Cerebellar nuclear complex (tissue), 1 donor: ENCODE measurements around the gene TP53AIP1.

Experiments
- DNase-seq, 2 experiments: peaks; one replicate each; lab custom pipeline; 2025; lab: John Stamatoyannopoulos, UW

Gene TP53AIP1

DNA sequence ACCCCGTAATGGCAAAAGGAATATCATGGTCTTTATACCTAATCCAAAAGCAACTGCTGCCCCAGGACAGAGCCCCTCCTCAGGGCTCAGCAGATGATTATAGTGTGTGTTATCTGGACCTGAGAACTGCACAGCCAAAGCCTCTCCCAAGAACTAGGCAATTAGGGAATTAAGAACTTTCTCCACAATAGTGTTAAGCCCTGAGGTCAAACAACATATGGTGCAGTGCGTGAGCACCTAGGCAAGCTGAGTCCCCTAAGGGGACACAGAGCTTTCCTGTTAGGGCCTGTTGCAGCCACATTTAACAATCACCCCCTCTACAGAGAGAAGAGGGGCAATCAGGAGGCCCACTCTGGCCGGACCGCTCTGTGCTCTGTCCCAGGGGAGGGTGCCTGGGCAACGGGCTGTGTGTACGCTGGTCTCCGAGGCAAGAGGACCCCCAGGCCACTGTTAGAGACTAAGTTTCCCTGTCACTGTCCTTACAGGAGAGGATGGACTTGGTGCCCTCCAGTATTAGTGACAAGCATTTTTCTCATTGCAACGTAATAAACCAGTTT, 52.9 kb downstream of the TP53AIP1 start:
- no peak for DNase-seq

DNA sequence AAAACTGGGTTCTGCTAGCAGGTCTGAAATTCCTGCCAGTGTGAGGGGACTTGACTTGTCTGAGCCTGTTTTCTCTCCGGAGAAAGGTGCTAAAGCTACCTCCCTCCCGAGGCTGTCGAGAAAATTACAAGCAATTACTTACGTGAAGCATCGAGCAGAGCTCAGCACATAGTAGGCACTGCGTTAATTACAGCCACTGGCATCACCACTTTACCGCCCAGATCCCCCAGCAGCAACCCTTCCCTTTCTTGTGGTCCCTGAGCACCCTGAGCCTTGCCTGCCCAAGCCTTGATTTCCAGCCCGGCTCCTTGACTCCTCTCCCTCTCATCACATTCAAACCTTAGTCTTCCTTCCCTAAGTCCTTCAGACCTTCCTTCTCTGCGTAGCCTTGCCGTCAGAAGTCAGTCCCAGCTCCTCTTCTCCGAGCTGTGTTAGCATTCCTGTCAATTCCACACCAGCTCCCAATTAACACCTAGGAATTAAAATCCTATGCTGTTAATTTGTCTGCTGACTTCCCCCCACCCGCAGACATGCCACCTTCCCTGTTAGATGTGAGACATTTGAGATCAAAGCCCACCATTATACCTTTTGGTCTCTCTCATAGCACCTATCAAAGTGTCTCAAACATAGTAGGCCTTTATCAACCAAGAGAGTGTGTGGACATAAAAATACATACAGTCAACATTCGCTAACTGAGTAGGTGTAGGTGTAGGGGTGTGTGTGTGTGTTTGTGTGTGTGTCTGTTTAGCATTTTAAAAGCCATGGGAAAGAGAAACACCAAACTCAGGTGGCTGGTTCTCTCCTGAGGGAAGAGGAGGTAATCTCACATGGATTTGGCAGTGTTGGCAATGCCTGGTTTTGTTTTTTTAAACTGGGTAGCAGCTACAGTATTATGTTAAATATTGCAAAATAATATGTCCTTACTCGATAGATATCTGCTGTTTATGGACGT, 54.4 kb downstream of the TP53AIP1 start:
- no peak for DNase-seq

DNA sequence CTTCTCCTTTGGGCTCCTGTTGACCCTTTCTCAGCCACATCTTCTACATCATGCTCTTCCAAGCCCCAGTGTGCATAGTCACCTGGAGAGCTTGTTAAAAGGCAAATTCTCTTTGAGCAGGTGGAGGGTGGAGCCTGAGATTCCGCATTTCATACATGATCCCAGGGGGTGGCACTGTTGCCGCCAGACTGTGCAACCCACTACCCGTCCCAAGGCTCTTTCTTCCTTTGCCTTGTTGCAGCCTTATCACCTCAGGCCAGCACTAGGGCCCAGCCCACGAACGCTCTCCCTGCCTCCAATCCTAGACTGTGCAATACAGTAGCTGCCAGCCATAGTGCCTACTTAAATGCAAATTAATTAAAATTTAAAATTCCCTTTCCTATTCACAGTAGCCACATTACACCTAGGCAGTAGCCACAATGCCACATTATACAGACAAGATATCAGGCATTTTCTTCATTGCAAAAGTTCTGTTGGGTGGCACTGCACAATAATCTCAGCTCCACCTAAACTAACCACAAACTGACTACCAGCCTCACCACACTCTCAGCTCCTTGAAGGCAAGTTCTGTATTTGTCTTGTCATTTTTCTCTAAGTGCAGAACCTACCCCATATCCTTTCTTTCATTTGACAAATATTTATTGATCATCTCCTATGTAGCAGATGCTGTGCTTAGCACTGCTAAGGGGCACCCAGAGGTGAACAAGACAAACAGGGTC, 56.1 kb downstream of the TP53AIP1 start:
- DNase-seq = no peak
